ENCODE data around the gene CSNK2B.

CSNK2B gene

DNA sequence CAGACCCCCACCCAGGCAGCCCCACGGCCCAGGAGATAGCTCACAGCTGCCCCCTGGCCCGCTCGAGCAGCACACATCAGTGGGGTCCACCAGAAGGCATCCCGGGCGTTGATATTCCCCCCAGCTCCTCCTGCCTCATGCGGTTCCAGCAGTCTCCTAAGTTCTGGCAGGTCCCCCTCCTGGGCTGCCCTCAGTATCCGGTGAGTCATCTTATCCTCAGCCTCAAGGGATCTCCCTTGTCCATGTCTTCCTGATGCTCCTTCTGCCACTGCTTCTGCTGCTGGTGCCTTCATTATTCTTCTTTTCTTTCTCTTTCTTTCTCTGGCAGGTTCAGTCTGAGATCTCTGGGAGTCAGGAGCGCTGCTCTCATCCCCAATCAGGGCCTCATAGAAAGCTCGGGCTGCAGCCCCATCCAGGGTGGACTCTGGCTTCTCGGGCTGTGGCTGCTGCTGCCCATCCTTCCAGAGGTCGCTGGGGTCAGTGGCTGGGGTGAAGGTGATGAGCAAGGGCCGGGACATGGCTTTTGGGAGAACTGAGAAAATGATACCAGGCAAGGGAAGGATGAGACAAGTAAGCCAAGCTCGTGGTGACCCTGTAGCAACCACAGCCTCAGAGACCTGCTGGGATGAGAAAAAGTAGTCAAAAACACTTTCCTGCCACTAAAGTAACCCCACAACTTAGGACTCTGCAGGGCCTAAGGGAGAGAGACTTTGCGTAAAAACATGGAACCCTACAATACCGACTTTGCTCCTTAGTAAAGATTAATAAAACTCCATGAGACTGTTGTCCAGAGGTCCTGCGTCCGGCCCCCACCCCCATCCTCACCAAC, 1.7 kb upstream of the CSNK2B start:
- H3K27me3 ChIP-seq (replicated peaks in 2 of 5; ENCODE audit: control insufficient read depth in 4 of 5, insufficient read depth in 5 of 5, low read length in 4 of 5): no peaks in the 10 kb centered on the region
- DNase-seq: peak in 1 of 3 donors; percentile 31
- CTCF ChIA-PET: interaction anchor here (0.8 to 4.6 kb wide), 9 partner anchors 8 to 118 kb away, joined by 3 to 40 read pairs (median 4); partner anchors contain the start of genes APOM, ATP6V1G2 and BAG6
- peaks cover 15 to 69% (median 52%) of the 10 kb centered on the region in 4 experiments for H3K4me1 ChIP-seq (ENCODE audit: control extremely low read depth in 1 of 4, control insufficient read depth in 4 of 4, insufficient read depth in 4 of 4, low read length in 3 of 4)
- H3K9me3 ChIP-seq (ENCODE audit: control extremely low read depth in 1 of 5, control insufficient read depth in 4 of 5, insufficient read depth in 2 of 5, low read depth in 1 of 5, low read length in 4 of 5): no peaks in the 10 kb centered on the region
- peak overlapping the region; percentile 96 to 99 for H3K27ac ChIP-seq (ENCODE audit: insufficient read depth in 1 of 2, low read depth in 1 of 2, low read length in 2 of 2, poor library complexity in 1 of 2, severe bottlenecking in 2 of 2)
- H3K4me3 ChIP-seq (ENCODE audit: control insufficient read depth in 1 of 7, extremely low read depth in 1 of 7, insufficient read depth in 4 of 7, low read depth in 2 of 7, low read length in 6 of 7): peak overlapping the region; percentile 66 to 99 (median 90)
- POLR2A ChIA-PET: interaction anchor here (0.5 to 3.1 kb wide), 9 partner anchors 11 to 1049 kb away, joined by 3 to 31 read pairs (median 4); partner anchors contain the start of genes APOM, ATP6V1G2, BAG6 and HSPA1B
- peaks cover 8 to 41% (median 29%) of the 10 kb centered on the region in 4 experiments for H3K36me3 ChIP-seq (ENCODE audit: control insufficient read depth in 4 of 4, insufficient read depth in 4 of 4, low read length in 3 of 4)
- WGBS (ENCODE audit: insufficient coverage): 48% methylated on average over 14 of the region's 17 CpGs

- 0% methylated on average over 35 of the region's 39 CpGs for WGBS (ENCODE audit: insufficient coverage)
- ChIA-PET POLR2A (interaction anchor here (0.6 to 3.1 kb wide), 9 partner anchors 11 to 1050 kb away, joined by 3 to 31 read pairs (median 3); partner anchors contain the start of genes APOM, ATP6V1G2, BAG6 and HSPA1B), CTCF (interaction anchor here (1.2 to 4.6 kb wide), 5 partner anchors 11 to 117 kb away, joined by 3 to 40 read pairs (median 7); partner anchors contain the start of genes APOM and BAG6)
- Histone ChIP-seq H3K4me3 (ENCODE audit: control insufficient read depth in 1 of 7, extremely low read depth in 1 of 7, insufficient read depth in 4 of 7, low read depth in 2 of 7, low read length in 6 of 7) (peak within 1 kb of the TSS; percentile 66 to 99 (median 90)), H3K4me1 (ENCODE audit: control extremely low read depth in 1 of 4, control insufficient read depth in 4 of 4, insufficient read depth in 4 of 4, low read length in 3 of 4) (peaks cover 11 to 61% (median 44%) of the 10 kb centered on the region in 4 experiments), H3K27me3 (replicated peaks in 2 of 5; ENCODE audit: control insufficient read depth in 4 of 5, insufficient read depth in 5 of 5, low read length in 4 of 5) (no peaks in the 10 kb centered on the region), H3K36me3 (ENCODE audit: control insufficient read depth in 4 of 4, insufficient read depth in 4 of 4, low read length in 3 of 4) (peaks cover 13 to 48% (median 37%) of the 10 kb centered on the region in 4 experiments), H3K9me3 (ENCODE audit: control extremely low read depth in 1 of 5, control insufficient read depth in 4 of 5, insufficient read depth in 2 of 5, low read depth in 1 of 5, low read length in 4 of 5) (no peaks in the 10 kb centered on the region), H3K27ac (ENCODE audit: insufficient read depth in 1 of 2, low read depth in 1 of 2, low read length in 2 of 2, poor library complexity in 1 of 2, severe bottlenecking in 2 of 2) (peak within 1 kb of the TSS; percentile 96 to 99)
- DNase-seq: peak; percentile 92 to 95 (median 94)
Observed at GRCh38 chr6:31664790-31665500, 935 bp upstream of the CSNK2B start, which contains the start of gene GPANK1. Gene GPANK1, minus strand, starts transcription at chr6:31664997. Its CDS starts 519 bp downstream, at chr6:31664478.

GRCh38 chr6:31666337-31666965, 571 bp downstream of the CSNK2B start:
- peaks cover 11 to 50% (median 36%) of the 10 kb centered on the region in 4 experiments for H3K4me1 ChIP-seq (ENCODE audit: control extremely low read depth in 1 of 4, control insufficient read depth in 4 of 4, insufficient read depth in 4 of 4, low read length in 3 of 4)
- H3K27ac ChIP-seq (ENCODE audit: insufficient read depth in 1 of 2, low read depth in 1 of 2, low read length in 2 of 2, poor library complexity in 1 of 2, severe bottlenecking in 2 of 2): peak overlapping the region; percentile 82 to 99
- no peaks in the 10 kb centered on the region for H3K9me3 ChIP-seq (ENCODE audit: control extremely low read depth in 1 of 5, control insufficient read depth in 4 of 5, insufficient read depth in 2 of 5, low read depth in 1 of 5, low read length in 4 of 5)
- DNase-seq: no peak
- peak overlapping the region; percentile 79 to 99 (median 91) for H3K4me3 ChIP-seq (ENCODE audit: control insufficient read depth in 1 of 7, extremely low read depth in 1 of 7, insufficient read depth in 4 of 7, low read depth in 2 of 7, low read length in 6 of 7)
- peaks cover 15 to 63% (median 51%) of the 10 kb centered on the region in 4 experiments for H3K36me3 ChIP-seq (ENCODE audit: control insufficient read depth in 4 of 4, insufficient read depth in 4 of 4, low read length in 3 of 4)
- 6% methylated on average over 13 of the region's 15 CpGs for WGBS (ENCODE audit: insufficient coverage)
- no peaks in the 10 kb centered on the region for H3K27me3 ChIP-seq (replicated peaks in 2 of 5; ENCODE audit: control insufficient read depth in 4 of 5, insufficient read depth in 5 of 5, low read length in 4 of 5)
- ChIA-PET POLR2A (interaction anchor here (0.7 kb wide), 1 partner anchor 14 kb away, joined by 4 read pairs; no protein-coding TSS in a partner anchor), CTCF (interaction anchor here (1.0 to 4.6 kb wide), 4 partner anchors 12 to 27 kb away, joined by 3 to 40 read pairs (median 4); partner anchors contain the start of genes APOM and BAG6)

GRCh38 chr6:31669676-31670075, 3.8 kb downstream of the CSNK2B start, which contains the start of gene LY6G5B:
Gene LY6G5B, plus strand, starts transcription at chr6:31669976. Its CDS starts 975 bp downstream, at chr6:31670951.
- no peak for DNase-seq
- Histone ChIP-seq H3K4me3 (ENCODE audit: control insufficient read depth in 1 of 7, extremely low read depth in 1 of 7, insufficient read depth in 4 of 7, low read depth in 2 of 7, low read length in 6 of 7) (no peak within 1 kb of the TSS), H3K27ac (ENCODE audit: insufficient read depth in 1 of 2, low read depth in 1 of 2, low read length in 2 of 2, poor library complexity in 1 of 2, severe bottlenecking in 2 of 2) (no peak within 1 kb of the TSS), H3K36me3 (ENCODE audit: control insufficient read depth in 4 of 4, insufficient read depth in 4 of 4, low read length in 3 of 4) (peaks cover 18 to 66% (median 59%) of the 10 kb centered on the region in 4 experiments), H3K27me3 (replicated peaks in 2 of 5; ENCODE audit: control insufficient read depth in 4 of 5, insufficient read depth in 5 of 5, low read length in 4 of 5) (no peaks in the 10 kb centered on the region), H3K4me1 (ENCODE audit: control extremely low read depth in 1 of 4, control insufficient read depth in 4 of 4, insufficient read depth in 4 of 4, low read length in 3 of 4) (peaks cover 5 to 21% (median 15%) of the 10 kb centered on the region in 4 experiments), H3K9me3 (ENCODE audit: control extremely low read depth in 1 of 5, control insufficient read depth in 4 of 5, insufficient read depth in 2 of 5, low read depth in 1 of 5, low read length in 4 of 5) (no peaks in the 10 kb centered on the region)
- 100% methylated on average over 4 of the region's 8 CpGs for WGBS (ENCODE audit: insufficient coverage)
- ChIA-PET CTCF (interaction anchor here (0.8 to 3.6 kb wide), 2 partner anchors 11 to 21 kb away, joined by 4 to 15 read pairs; partner anchors contain the start of gene LY6G5C), POLR2A (no interaction called here)

- ChIA-PET CTCF (interaction anchor here (1.4 kb wide), 1 partner anchor 76 kb away, joined by 3 read pairs; no protein-coding TSS in a partner anchor), POLR2A (interaction anchor here (0.6 kb wide), 1 partner anchor 126 kb away, joined by 9 read pairs; no protein-coding TSS in a partner anchor)
- peaks cover 3 to 21% (median 18%) of the 10 kb centered on the region in 4 experiments for H3K36me3 ChIP-seq (ENCODE audit: control insufficient read depth in 4 of 4, insufficient read depth in 4 of 4, low read length in 3 of 4)
- H3K4me3 ChIP-seq (ENCODE audit: control insufficient read depth in 1 of 7, extremely low read depth in 1 of 7, insufficient read depth in 4 of 7, low read depth in 2 of 7, low read length in 6 of 7): no peak overlapping the region
- 90% methylated on average over 4 of the region's 4 CpGs for WGBS (ENCODE audit: insufficient coverage)
- no peak overlapping the region for H3K27ac ChIP-seq (ENCODE audit: insufficient read depth in 1 of 2, low read depth in 1 of 2, low read length in 2 of 2, poor library complexity in 1 of 2, severe bottlenecking in 2 of 2)
- peaks cover 0 to 33% (median 22%) of the 10 kb centered on the region in 4 experiments for H3K4me1 ChIP-seq (ENCODE audit: control extremely low read depth in 1 of 4, control insufficient read depth in 4 of 4, insufficient read depth in 4 of 4, low read length in 3 of 4)
- H3K27me3 ChIP-seq (replicated peaks in 2 of 5; ENCODE audit: control insufficient read depth in 4 of 5, insufficient read depth in 5 of 5, low read length in 4 of 5): no peaks in the 10 kb centered on the region
- no peak for DNase-seq
- H3K9me3 ChIP-seq (ENCODE audit: control extremely low read depth in 1 of 5, control insufficient read depth in 4 of 5, insufficient read depth in 2 of 5, low read depth in 1 of 5, low read length in 4 of 5): no peaks in the 10 kb centered on the region
Observed at GRCh38 chr6:31676322-31676903, 10.5 kb downstream of the CSNK2B start.

- H3K9me3 ChIP-seq (ENCODE audit: control extremely low read depth in 1 of 5, control insufficient read depth in 4 of 5, insufficient read depth in 2 of 5, low read depth in 1 of 5, low read length in 4 of 5): no peaks in the 10 kb centered on the region
- H3K27ac ChIP-seq (ENCODE audit: insufficient read depth in 1 of 2, low read depth in 1 of 2, low read length in 2 of 2, poor library complexity in 1 of 2, severe bottlenecking in 2 of 2): no peak overlapping the region
- ChIA-PET CTCF (no interaction called here), POLR2A (no interaction called here)
- no peaks in the 10 kb centered on the region for H3K27me3 ChIP-seq (replicated peaks in 2 of 5; ENCODE audit: control insufficient read depth in 4 of 5, insufficient read depth in 5 of 5, low read length in 4 of 5)
- DNase-seq: no peak
- H3K4me3 ChIP-seq (ENCODE audit: control insufficient read depth in 1 of 7, extremely low read depth in 1 of 7, insufficient read depth in 4 of 7, low read depth in 2 of 7, low read length in 6 of 7): no peak overlapping the region
- H3K36me3 ChIP-seq (ENCODE audit: control insufficient read depth in 4 of 4, insufficient read depth in 4 of 4, low read length in 3 of 4): peaks cover 0 to 16% (median 13%) of the 10 kb centered on the region in 4 experiments
- WGBS (ENCODE audit: insufficient coverage): 96% methylated on average over 3 of the region's 6 CpGs
- H3K4me1 ChIP-seq (ENCODE audit: control extremely low read depth in 1 of 4, control insufficient read depth in 4 of 4, insufficient read depth in 4 of 4, low read length in 3 of 4): peaks cover 0 to 37% (median 26%) of the 10 kb centered on the region in 4 experiments
Observed at GRCh38 chr6:31676904-31677303, 11.0 kb downstream of the CSNK2B start.
